BJ (cell line): ENCODE results near the gene LAMA2. TPM values are rescaled to one million over a fixed set of nuclear protein-coding genes. Genes with fewer than 3 reads are reported as not detected.

Source experiments
- CTCF ChIA-PET: fragments of 350-600 bp; formaldehyde crosslinking; extraction: SDS; loops from one replicate; lab custom pipeline; 2021; ENCODE audit warnings: antibody characterized with exemption, inconsistent platforms; lab: Yijun Ruan, JAX
- POLR2A ChIA-PET: fragments of 300-600 bp; sonication (Branson Sonifier 250); formaldehyde crosslinking; extraction: SDS; loops from one replicate; lab custom pipeline; 2021; ENCODE audit warnings: antibody characterized with exemption; lab: Charles Lee
- DNase-seq: peaks from one replicate; pipeline ENCODE4 v3.0.0-alpha.2; 2011; ENCODE audit warnings: low read depth
- H3K27me3 ChIP-seq: 2 replicates; pipeline ENCODE4 v1.6.0; 2011; ENCODE audit warnings: low read length; ENCODE audit not compliant: control insufficient read depth, insufficient read depth
- H3K36me3 ChIP-seq: 2 replicates; pipeline ENCODE4 v1.5.1; 2011; ENCODE audit warnings: low read length; ENCODE audit not compliant: control insufficient read depth, insufficient read depth
- H3K4me3 ChIP-seq: 2 replicates; pipeline ENCODE4 v1.5.1; 2011; ENCODE audit warnings: low read depth, mild to moderate bottlenecking, control low read depth, low read length
- CTCF ChIP-seq: IDR thresholded peaks from 2 replicates; pipeline ENCODE4 v1.5.1; 2011; ENCODE audit warnings: low read depth, mild to moderate bottlenecking, control low read depth, inconsistent platforms, low read length, moderate library complexity; ENCODE audit not compliant: insufficient read depth
- polyA plus RNA-seq: library from polyadenylated mRNA; depleted of rRNA; stranded (reverse); fragments of >200 nt; gene quantifications from 2 replicates; pipeline ENCODE4 v1.2.3, GENCODE V29; 2011

The LAMA2 gene
- polyA plus RNA-seq, 1 experiment = 50.0 TPM

- ChIA-PET POLR2A (no interaction called here), CTCF (no interaction called here)
- Histone ChIP-seq H3K27me3 (no peaks in the 10 kb centered on the region), H3K4me3 (no peak overlapping the region), H3K36me3 (peaks cover 2% of the 10 kb centered on the region; the same call in 1 of the 2 replicates)
- no peak for DNase-seq
- TF ChIP-seq CTCF = no peak
Observed at GRCh38 chr6:129507059-129507807, 624.3 kb downstream of the LAMA2 start.

- ChIA-PET POLR2A (no interaction called here), CTCF (no interaction called here)
- DNase-seq = no peak
Observed at GRCh38 chr6:129507846-129508245, 624.9 kb downstream of the LAMA2 start.

GRCh38 chr6:129508477-129509145, 625.7 kb downstream of the LAMA2 start:
- POLR2A ChIA-PET = no interaction called here
- Histone ChIP-seq H3K27me3 (no peaks in the 10 kb centered on the region), H3K36me3 (no peaks in the 10 kb centered on the region), H3K4me3 (no peak overlapping the region)
- CTCF ChIA-PET = interaction anchor here (0.7 to 1.0 kb wide), 2 partner anchors 9 to 59 kb away, joined by 3 to 5 read pairs; no protein-coding TSS in a partner anchor
- TF ChIP-seq CTCF = no peak
- DNase-seq = no peak

More at GRCh38 chr6:129507846-129508245, 624.9 kb downstream of the LAMA2 start:
- TF ChIP-seq CTCF = no peak
- Histone ChIP-seq H3K4me3 (no peak overlapping the region), H3K36me3 (peaks cover 2% of the 10 kb centered on the region; the same call in 1 of the 2 replicates), H3K27me3 (no peaks in the 10 kb centered on the region)

GRCh38 chr6:129510950-129511349, 628.0 kb downstream of the LAMA2 start:
- no peaks in the 10 kb centered on the region for H3K36me3 ChIP-seq
- H3K4me3 ChIP-seq = no peak overlapping the region
- no peaks in the 10 kb centered on the region for H3K27me3 ChIP-seq
- CTCF ChIA-PET = interaction anchor here (0.6 to 1.8 kb wide), 4 partner anchors 12 to 264 kb away, joined by 3 to 5 read pairs (median 3); no protein-coding TSS in a partner anchor
- no peak for DNase-seq
- POLR2A ChIA-PET = no interaction called here
- TF ChIP-seq CTCF = no peak

- Histone ChIP-seq H3K27me3 (no peaks in the 10 kb centered on the region), H3K4me3 (no peak overlapping the region), H3K36me3 (no peaks in the 10 kb centered on the region)
- DNase-seq = peak; percentile 60
- ChIA-PET POLR2A (no interaction called here), CTCF (interaction anchor here (1.3 to 2.5 kb wide), 2 partner anchors 10 to 15 kb away, joined by 3 to 10 read pairs; no protein-coding TSS in a partner anchor)
- no peak for TF ChIP-seq CTCF
Observed at GRCh38 chr6:129513471-129513870, 630.5 kb downstream of the LAMA2 start.
